ENCODE results near the gene KDM4C. TPM values are rescaled to one million over a fixed set of nuclear protein-coding genes. Genes with fewer than 3 reads are reported as not detected.

Gene KDM4C
- total RNA-seq, 2 experiments from 2014 or later = 60.1 to 61.3 TPM

- H3K27ac Mint-ChIP-seq = no peak overlapping the region
- intact Hi-C loops (cut with DNase I, micrococcal nuclease) = loop anchor here in 1 of 2 experiments (10.0 kb wide), 1 partner anchor 534 kb away; no protein-coding TSS in a partner anchor
- H3K9me3 ChIP-seq (ENCODE audit: control insufficient read depth in 1 of 2, insufficient read depth in 1 of 2, low read length in 2 of 2) = peaks cover 0 to 9% of the 10 kb centered on the region in 2 experiments
- ATAC-seq (ENCODE audit: poor library complexity) (no peak), DNase-seq (no peak)
- ChIA-PET CTCF (interaction anchor here (1.0 kb wide), 1 partner anchor 22 kb away, joined by 3 read pairs; no protein-coding TSS in a partner anchor), POLR2A (no interaction called here)
- TF ChIP-seq CTCF (IDR thresholded peaks at IDR 0.05) = no peak
- peaks cover 58% of the 10 kb centered on the region for H3K36me3 ChIP-seq (ENCODE audit: insufficient read depth, low read length)
- no peaks in the 10 kb centered on the region for H3K27me3 ChIP-seq (ENCODE audit: control insufficient read depth in 1 of 2, insufficient read depth in 2 of 2, low read length in 2 of 2)
- peaks cover 83% of the 10 kb centered on the region for H3K36me3 Mint-ChIP-seq (ENCODE audit: low read depth)
- peaks cover 5% of the 10 kb centered on the region for H3K4me1 Mint-ChIP-seq (ENCODE audit: low read depth)
- no peak overlapping the region for H3K4me3 Mint-ChIP-seq
- no peak overlapping the region for H3K27ac ChIP-seq (ENCODE audit: low read depth in 1 of 2, low read length in 2 of 2)
- H3K4me3 ChIP-seq (ENCODE audit: low read length) = no peak overlapping the region
- H3K27me3 Mint-ChIP-seq = no peaks in the 10 kb centered on the region
- no peaks in the 10 kb centered on the region for H3K4me1 ChIP-seq (ENCODE audit: insufficient read depth, low read length)
- H3K9me3 Mint-ChIP-seq = peaks cover 1% of the 10 kb centered on the region
These were observed 251.3 kb downstream of the KDM4C start for GRCh38 chr9:7009065-7009464.

- intact Hi-C loops (cut with DNase I, micrococcal nuclease) = no loop called here
- ChIA-PET CTCF (no interaction called here), POLR2A (interaction anchor here (0.9 kb wide), 1 partner anchor 430 kb away, joined by 3 read pairs; no protein-coding TSS in a partner anchor)
- Mint-ChIP-seq H3K36me3 (ENCODE audit: low read depth) (peaks cover 85% of the 10 kb centered on the region), H3K27ac (peak overlapping the region; percentile 26), H3K9me3 (peaks cover 1% of the 10 kb centered on the region), H3K27me3 (no peaks in the 10 kb centered on the region), H3K4me3 (no peak overlapping the region), H3K4me1 (ENCODE audit: low read depth) (peaks cover 5% of the 10 kb centered on the region)
- no peak overlapping the region for H3K4me3 ChIP-seq (ENCODE audit: low read length)
- H3K27me3 ChIP-seq (ENCODE audit: control insufficient read depth in 1 of 2, insufficient read depth in 2 of 2, low read length in 2 of 2) = no peaks in the 10 kb centered on the region
- no peak overlapping the region for H3K27ac ChIP-seq (ENCODE audit: low read depth in 1 of 2, low read length in 2 of 2)
- no peak for ATAC-seq (ENCODE audit: poor library complexity)
- peaks cover 69% of the 10 kb centered on the region for H3K36me3 ChIP-seq (ENCODE audit: insufficient read depth, low read length)
- TF ChIP-seq CTCF (IDR thresholded peaks at IDR 0.05) = no peak
- peak in 3 of 14 experiments; percentile 9 to 23 (median 16) for DNase-seq
- H3K4me1 ChIP-seq (ENCODE audit: insufficient read depth, low read length) = no peaks in the 10 kb centered on the region
- peaks cover 0 to 9% of the 10 kb centered on the region in 2 experiments for H3K9me3 ChIP-seq (ENCODE audit: control insufficient read depth in 1 of 2, insufficient read depth in 1 of 2, low read length in 2 of 2)
These were observed 253.8 kb downstream of the KDM4C start for GRCh38 chr9:7011395-7012067.

- intact Hi-C loops (cut with DNase I, micrococcal nuclease) = no loop called here
- ATAC-seq (ENCODE audit: poor library complexity) = no peak
- peaks cover 3% of the 10 kb centered on the region for H3K9me3 Mint-ChIP-seq
- DNase-seq = no peak
- Histone ChIP-seq H3K36me3 (ENCODE audit: insufficient read depth, low read length) (peaks cover 26% of the 10 kb centered on the region), H3K4me3 (ENCODE audit: low read length) (no peak overlapping the region), H3K4me1 (ENCODE audit: insufficient read depth, low read length) (no peaks in the 10 kb centered on the region), H3K27me3 (ENCODE audit: control insufficient read depth in 1 of 2, insufficient read depth in 2 of 2, low read length in 2 of 2) (no peaks in the 10 kb centered on the region), H3K9me3 (ENCODE audit: control insufficient read depth in 1 of 2, insufficient read depth in 1 of 2, low read length in 2 of 2) (no peaks in the 10 kb centered on the region), H3K27ac (ENCODE audit: low read depth in 1 of 2, low read length in 2 of 2) (no peak overlapping the region)
- H3K27me3 Mint-ChIP-seq = no peaks in the 10 kb centered on the region
- H3K36me3 Mint-ChIP-seq (ENCODE audit: low read depth) = peaks cover 76% of the 10 kb centered on the region
- H3K4me1 Mint-ChIP-seq (ENCODE audit: low read depth) = no peaks in the 10 kb centered on the region
- ChIA-PET CTCF (interaction anchor here (1.3 kb wide), 1 partner anchor 38 kb away, joined by 3 read pairs; no protein-coding TSS in a partner anchor), POLR2A (no interaction called here)
- no peak for TF ChIP-seq CTCF (IDR thresholded peaks at IDR 0.05)
- H3K27ac Mint-ChIP-seq = no peak overlapping the region
- no peak overlapping the region for H3K4me3 Mint-ChIP-seq
These were observed 270.2 kb downstream of the KDM4C start for GRCh38 chr9:7027996-7028395.
